HTERT RPE-1 (cell line): Measurements from ENCODE around the gene SLC66A3.
"Not testable (repeated sequence)": the region's sequence is repeated elsewhere in the genome, so short reads cannot be mapped to it uniquely, and the experiment has no call there.

Source experiments
- in situ Hi-C: fragments of 300-500 bp; cut with MboI; formaldehyde crosslinking; loops from 4 replicates; pipeline ENCODE4 v1.14.3; 2020; ENCODE audit warnings: low sequenced_read_pairs

Gene SLC66A3

DNA sequence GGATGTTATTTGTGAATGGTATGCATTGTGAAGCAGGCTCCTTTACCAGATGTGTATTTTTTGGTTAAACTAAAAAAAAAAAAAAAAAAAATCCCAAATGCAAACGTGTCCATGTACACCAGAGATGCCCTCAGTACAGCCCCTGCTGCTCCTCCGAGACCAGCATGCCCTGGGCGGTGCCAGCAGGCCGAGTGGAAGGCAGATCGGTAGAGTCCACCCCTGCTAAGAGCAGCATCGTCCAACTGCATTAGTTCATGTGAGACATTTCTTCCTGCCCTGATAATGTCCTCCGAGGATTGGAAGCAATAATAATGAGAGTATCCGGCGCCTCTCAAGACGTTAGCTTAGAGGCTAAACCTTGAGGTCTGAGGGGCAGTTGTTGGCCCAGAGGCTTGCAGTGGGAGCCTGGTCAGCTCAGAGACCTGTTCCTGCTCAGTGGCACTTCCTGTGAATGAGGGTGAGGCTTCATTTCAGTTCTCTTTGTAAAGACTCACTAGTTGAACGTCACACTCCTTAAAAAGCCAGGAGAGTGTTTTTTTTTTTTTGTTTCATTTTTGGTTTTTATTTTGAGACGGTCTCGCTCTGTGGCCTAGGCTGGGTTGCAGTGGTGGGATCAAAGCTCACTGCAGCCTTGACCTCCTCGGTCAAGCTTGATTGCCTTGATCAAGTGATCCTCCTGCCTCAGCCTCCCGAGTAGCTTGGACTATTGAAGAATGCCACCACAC, 5.6 kb downstream of the SLC66A3 start:
- in situ Hi-C loops = no loop called here

DNA sequence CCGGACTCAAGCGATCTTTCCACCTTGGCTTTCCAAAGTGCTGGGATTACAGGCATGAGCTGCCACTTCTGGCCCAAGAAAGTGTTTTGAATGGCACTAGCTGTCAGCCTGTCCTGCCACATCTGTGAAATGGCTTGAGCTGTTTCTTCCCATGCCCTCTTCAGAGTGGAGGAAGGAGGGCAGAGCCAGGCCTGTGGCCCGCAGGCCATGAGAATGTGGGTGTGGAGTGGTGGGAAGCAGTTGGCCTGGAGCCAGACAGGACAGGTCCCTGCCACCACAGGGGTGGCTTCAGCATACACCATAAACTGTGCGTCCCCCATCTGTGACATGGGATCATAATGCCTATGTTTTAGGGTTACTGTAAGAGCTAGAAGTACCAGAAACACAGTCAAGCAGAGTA, 6.5 kb downstream of the SLC66A3 start:
- in situ Hi-C loops = no loop called here

DNA sequence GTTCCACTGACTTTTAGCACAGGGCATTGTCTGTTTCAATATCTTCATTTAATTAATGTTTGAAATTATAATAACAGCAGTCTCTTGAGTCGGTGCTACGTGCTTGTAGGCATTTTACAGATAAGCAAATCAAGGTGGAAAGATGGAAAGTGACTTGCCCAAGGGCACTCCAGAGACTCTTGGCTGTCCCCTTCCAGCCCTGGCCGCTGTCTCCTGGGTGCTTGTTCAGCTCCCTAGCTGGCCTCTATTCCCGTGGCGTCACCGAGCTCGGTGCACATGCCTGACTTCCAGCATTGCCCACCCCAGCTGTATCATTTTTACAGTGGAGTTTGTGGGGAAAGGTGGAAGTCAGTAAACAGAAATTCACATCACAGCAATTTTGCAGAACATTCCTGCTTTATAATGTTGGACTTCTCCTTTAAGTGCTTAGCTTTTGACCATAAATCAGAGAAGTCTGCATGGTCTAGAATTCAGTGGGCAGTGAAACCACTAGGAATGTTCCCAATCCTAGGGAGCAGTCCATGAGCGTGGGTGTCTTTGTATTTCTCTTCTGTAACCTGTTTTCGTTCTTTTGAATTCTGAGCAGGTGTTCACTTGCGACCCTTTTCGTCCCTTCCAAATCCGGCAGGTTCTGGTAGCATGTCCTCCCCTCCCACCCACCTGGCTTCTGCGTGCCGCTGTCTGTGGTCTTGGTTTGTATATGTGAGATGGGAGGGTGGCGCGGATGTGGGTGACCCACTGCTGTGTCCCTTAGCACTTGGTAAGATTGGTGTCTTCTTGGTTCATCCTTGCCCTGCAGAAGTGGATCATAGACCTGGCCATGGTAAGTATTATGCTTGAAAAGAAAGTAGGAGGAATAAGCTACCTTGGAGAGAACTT, 8.4 kb downstream of the SLC66A3 start:
- in situ Hi-C loops = no loop called here

DNA sequence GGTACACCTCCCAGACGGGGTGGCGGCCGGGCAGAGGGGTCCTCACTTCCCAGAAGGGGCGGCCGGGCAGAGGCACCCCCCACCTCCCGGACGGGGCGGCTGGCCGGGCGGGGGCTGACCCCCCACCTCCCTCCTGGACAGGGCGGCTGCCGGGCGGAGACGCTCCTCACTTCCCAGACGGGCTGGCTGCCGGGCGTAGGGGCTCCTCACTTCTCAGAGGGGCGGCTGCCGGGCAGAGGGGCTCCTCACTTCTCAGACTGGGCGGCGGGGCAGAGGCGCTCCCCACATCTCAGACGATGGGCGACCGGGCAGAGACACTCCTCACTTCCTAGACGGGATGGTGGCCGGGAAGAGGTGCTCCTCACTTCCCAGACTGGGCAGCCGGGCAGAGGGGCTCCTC, 9.8 kb downstream of the SLC66A3 start:
- in situ Hi-C loops = not testable (repeated sequence)

DNA sequence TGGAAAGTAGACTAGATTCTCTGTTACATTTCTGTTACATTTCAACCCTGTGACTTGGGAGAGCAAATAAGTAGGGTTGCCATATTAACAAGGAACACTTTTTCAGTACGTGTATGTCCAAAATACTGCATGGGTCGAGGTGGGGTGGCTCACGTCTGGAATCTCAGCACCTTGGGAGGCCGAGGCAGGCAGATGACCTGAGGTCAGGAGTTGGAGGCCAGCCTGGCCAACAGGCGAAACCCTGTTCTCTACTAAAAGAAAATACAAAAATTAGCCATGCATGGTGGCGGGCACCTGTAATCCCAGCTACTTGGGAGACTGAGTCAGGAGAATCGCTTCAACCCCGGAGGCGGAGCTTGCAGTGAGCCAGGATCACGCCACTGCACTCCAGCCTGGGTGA, 11.2 kb downstream of the SLC66A3 start:
- in situ Hi-C loops = no loop called here

DNA sequence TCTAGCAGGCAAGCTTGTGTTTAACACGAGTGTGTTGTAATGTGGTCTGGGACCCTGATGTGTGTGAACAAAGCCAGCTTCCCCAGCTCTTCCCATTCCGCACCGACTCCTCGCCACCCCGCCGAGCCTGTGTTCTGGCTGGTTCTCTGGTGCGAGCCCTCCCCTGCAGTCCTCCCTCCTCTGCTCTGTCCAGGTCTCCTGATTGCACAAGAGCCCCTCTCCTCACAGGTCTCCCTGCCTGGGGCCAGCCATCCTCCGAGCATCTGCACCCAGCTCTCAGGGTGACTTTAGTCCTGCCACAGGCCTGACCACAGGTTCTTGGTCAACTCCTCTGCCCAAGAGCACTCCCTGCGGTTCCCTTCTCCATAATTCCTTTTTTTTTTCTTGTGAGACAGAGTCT, 13.2 kb downstream of the SLC66A3 start:
- in situ Hi-C loops = no loop called here

DNA sequence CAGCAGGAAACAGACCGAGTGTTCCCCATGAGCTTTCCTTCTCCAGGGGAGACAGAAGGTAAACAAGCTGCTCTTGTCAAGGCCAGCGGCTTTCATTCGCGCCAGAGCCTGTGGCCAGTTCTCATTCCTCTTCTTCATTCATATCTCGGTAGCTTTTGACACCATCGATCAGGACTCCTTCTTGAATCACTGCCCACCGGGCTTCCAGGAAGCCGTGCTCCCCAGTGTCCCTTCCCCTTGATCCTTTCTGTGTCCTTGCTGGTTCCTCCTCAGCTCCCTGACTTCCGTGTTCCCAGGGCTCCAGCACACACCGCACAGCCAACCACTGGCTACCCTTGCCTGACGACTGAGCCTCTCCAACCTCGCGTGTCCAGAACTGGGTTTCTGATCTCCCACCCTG, 14.1 kb downstream of the SLC66A3 start:
- in situ Hi-C loops = no loop called here

DNA sequence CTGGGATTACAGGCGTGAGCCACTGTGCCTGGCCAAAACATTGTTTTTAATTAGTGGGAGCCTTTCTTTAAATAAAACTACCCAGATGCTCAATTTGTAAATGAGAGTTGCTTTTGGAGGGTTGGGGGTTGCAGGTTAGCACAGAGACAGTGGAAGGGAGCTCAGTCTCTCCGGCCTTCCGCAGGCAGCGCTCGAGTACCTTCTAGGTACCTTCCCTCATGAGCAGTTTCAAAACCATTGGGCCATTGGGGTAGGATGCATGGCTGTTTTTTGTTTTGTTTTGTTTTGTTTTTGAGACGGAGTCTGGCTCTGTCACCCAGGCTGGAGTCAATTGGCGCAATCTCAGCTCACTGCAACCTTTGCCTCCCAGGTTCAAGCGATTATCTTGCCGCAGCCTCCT, 19.0 kb downstream of the SLC66A3 start:
- in situ Hi-C loops = no loop called here

DNA sequence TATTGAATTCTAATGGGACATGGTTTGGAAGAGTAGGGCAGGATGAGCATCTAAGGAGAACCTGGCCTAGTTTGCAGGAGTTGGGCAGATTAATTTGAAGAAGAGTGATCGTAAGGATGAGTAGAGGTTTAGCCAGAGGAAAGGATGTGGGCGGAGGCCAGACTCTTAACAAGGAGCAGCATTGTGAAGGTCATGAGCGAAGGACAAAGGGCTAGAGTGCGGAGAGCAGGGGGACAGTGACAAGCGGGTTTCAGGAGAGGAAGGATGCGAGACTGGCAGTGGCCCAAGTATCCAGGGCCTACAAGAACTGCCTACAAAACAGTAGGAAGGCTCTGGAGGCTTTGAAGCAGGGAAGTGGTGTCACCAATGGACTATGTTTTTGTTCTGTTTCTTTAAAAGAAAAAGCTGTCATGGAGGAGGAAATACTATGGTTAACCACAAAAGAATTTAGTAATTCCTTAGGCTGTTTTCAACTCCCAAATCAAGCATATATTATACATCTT, 20.1 kb downstream of the SLC66A3 start:
- in situ Hi-C loops = no loop called here

DNA sequence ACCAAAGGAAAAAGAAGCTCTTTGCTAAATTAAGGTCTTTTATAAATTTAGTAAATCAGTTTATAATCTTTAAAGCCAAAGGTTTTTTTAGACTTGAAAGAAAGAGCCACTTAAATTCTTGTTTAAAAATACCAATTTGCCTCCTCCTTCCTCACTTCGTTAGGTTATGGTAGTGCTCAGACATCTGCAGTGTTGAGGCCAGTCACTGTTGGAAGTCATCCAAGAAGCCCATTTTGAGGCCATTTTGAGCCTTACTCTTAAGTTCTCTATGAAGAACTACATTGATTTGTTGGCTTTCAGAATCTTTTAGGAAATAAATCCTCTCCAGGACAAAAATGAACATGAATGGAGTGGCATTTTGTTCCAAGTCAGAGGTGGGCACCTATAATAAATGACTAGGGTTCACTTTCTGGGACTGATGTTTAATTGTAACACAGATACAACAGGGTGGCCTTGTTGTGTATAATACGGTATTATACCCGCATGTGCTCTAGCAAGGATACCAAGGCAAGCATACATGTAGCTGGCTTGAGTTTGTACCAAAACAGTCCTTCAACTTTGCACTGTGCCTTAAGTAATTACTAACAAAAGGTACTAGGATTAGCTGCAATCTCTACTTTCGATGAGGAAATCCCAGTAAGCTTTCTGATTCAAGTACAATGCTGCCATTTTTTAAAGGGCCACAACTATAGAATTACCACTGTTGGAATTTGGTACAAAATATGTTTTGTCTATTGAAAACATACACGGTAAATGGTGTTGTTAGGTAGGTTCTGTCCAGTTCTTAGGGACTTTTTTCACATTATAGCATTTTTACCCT, 22.8 kb downstream of the SLC66A3 start:
- in situ Hi-C loops = no loop called here

DNA sequence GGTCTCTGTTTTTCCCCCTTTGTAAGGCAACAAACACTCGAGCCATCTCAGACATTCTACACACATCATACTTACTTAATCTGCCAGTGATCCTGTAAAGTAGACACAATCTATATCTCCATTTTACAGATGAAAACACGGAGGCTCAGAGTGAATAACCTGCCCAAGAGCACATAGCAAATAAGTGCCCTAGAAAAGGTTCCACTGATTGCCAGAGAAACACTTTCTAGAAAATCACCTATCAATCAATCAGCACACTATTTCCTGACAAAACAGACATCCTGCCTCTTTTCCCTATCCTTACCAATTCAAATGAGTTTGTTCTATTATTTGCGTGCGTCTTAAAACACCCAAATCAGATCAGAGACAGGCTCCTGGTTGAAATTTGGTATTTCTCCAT, 23.9 kb downstream of the SLC66A3 start:
- in situ Hi-C loops = no loop called here

DNA sequence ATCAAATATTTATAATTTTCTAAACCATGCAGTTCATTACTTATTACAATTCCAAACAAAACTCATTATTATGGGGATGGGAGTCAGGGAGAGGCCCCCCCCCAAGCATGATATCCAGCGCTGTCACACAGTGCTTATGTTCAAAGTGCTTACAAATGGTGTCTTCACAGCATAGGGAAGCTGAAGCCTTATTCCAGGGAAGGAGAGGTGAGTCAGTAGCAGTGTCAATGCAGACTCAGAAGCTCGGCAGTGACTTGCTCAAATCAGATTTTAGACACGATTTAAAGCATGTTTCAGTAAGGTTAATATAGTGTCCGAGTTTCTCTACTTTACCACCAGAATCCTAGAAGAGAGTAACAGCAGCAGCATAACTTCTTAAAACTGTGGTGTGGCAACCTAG, 24.6 kb downstream of the SLC66A3 start:
- in situ Hi-C loops = no loop called here

DNA sequence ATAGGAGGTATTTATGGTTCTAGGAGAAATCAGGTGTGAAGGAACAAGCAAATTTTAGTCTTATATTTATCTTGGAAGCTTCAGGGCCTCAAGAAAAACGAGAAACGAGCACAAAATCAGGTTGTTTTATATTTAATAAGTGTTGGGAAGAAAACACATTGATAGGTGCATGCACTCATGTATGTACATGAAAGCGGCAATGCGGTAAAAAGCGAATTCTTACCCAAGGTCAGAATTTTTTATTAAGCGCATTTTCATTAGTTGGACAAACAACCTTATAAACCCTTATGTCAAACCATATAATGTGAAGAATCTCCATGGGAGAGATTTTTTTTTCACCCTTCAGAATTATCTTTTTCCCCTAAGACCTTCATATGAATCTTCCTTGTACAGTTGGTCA, 25.4 kb downstream of the SLC66A3 start:
- in situ Hi-C loops = no loop called here

DNA sequence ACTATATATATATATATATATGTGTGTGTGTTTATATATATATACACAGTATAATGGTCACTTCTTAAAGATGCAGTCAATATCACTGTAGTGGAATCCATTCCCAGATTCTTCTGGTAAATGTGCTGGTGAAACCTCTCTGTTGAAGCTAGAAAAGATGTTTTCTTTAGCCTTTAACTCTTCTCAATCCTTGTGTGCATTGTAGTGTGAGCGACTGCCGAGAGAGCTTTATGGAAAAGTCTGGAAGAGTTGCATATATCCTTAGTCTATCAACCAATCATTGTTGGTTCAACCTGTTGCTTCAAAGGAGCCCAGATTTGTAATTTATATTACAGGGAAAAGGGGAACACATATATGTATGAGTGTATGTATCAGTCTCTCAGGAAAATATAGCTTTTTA, 27.7 kb downstream of the SLC66A3 start:
- in situ Hi-C loops = no loop called here

DNA sequence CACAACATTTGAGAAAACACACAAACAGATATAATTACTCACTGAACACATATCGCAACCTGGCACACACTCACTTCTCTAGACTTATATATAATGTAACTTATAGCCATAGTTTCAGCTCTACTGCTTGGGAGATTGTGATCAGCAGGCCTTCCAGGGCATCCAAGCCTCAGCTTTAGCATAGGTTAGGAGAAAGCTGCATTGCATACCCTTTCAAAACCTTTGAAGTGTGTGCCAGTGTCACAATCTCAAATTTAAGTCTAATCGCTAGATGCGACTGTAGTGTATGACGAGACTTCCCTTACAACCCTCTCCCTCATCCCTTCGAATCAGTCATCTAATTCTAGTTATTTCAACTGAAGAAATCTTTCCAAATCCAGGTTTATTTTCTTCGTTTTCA, 30.9 kb downstream of the SLC66A3 start:
- in situ Hi-C loops = no loop called here

DNA sequence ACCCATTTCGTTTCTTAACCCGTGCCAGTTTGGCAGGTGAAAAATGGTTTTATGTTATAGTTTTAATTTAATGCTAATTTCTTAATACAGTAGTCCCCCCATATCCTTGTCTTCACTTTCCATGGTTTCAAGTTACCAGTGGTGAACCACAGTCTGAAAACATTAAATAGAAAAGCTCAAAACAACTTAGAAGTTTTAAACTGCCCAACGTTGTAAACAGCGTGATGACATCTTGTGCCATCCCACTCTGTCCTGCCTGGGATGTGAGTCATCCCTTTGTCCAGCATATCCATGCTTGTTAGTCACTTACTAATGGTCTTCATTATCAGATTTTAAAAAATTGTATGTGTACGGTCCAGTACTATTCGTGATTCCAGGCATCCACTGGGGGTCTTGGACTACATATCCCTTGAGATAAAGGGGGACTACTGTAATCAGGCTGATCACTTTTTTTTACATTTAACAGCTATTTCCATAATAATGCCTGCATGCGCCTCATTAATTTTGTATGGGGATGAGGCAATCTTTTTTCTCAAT, 31.9 kb downstream of the SLC66A3 start:
- in situ Hi-C loops = no loop called here

DNA sequence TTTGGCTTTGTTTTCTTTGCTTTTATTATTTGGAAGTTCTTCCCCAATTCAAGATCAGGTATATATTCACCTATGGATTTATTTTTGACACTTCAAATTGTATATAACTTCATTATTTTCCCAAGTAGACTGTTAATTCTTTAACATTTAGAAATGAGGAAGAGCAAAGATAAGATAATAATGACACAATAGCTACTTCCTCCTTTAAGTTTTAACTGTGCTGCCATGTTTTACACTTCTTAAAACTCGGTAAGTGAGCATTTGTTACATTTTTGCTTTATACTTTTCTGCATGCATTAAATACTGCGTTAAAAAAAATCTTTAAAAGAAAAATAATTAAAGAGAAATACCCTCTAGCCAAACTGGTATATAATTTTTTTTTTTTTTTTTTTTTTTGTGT, 32.5 kb downstream of the SLC66A3 start:
- in situ Hi-C loops = no loop called here

DNA sequence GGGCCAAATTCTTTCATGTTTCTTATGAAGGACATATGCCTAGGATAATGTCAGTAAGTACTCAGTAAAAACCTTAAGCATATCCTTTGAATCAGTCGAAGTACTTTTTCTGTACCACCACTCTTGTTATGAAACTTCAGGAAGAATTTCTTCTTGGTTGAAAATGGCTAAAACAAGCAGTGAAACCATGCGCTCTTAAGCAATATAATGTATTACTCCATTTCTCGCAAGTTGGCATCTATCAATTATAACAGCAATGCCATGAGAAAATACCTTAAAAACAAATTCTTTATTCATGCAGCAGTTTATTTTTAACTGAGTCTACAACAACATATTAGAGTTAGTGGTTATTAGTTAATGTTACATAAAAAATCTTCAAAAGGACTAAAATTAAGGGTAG, 41.0 kb downstream of the SLC66A3 start:
- in situ Hi-C loops = no loop called here

DNA sequence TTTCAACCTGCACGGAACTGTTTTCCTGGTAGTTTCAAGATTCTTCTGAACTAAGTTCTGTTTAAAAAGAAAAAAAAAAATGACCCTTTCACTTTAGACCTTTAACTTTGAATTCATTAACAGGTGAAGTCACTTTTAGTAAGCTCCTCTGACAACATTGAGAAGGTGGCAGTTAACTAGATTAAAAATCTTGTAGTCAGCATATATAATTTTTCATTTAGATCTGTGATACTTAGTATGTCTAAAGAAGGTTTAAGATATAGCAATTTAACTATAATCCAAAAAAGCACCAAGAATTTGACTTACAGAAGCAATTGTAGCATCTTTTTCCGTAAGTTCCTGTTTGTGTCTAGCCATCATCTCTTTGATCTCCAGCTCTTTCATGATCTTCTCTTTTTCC, 45.4 kb downstream of the SLC66A3 start:
- in situ Hi-C loops = no loop called here

DNA sequence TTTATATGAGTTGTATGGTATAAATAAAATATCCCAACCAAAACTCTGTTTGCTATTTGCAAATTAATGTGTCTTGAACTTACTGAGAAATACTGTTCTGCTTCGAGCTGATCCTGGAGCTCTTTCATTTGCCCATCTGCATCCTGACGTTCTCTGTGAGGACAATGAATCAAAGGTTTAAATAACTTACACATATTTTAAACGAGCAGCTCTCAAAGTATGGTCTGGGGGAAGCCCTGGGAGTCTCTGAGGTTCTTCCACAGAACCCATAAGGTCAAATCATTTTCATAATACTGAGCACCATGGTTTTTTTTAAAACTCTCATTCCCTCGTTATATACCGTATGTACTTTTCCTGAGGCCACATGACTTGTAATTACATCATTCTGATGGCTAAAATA, 46.7 kb downstream of the SLC66A3 start:
- in situ Hi-C loops = no loop called here

DNA sequence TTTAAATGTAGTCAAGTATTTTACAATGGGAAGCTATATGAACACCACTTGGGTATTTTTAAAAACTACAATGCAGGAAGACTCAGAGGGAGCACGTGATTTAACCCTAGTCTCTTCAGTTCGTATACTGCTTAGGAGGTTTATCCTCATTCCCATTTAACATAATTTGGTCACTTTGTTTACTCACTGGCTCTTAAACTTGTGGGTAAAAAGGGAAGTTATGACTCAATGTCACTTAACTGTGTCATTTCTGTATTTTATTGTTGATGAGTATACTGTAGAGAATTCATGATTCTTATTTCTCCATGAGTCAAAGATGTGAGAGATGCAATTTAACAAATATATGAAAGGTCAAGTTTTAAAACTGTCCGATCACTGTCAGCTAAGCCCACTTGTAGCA, 48.2 kb downstream of the SLC66A3 start:
- in situ Hi-C loops = no loop called here
